ENCODE data around the gene COL16A1. TPM values are rescaled to one million over a fixed set of nuclear protein-coding genes. Genes with fewer than 3 reads are reported as not detected.

The COL16A1 gene
- polyA plus RNA-seq, 1 of the 3 experiments (the other 2 are of a cell fraction): 10.4 TPM

DNA sequence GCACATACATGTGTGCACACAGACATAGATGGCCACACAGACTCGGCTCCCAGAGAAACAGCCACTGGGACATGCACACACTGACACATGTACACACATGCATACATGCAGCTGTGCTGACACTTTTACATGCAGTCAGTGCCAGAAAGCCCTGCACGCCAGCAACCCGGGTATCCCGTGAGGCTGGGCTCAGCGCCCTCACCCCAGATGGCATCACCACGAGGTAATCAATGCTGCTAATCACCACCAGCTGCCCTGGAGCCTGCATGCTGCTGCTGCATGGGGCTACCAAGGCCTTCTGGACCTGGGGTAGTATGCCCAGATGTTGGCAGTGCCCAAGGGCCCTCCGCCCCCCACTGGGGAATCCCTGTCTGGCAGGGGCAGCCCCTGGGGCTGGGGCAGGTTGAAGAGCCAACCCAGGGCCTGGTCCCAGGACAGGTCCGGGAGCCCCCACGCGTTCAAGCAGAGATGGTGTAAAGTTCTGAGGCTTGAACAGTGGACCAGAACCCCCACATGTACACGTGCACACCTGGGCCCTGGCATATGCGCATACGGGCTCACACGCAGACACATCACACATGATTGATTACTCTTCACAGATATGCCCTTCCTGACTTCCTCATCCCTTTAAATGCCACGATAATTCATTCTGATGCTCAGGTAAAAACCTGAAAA is 2.7 kb upstream of the COL16A1 start:
- Histone ChIP-seq H3K9me3 (no peaks in the 10 kb centered on the region), H4K20me1 (ENCODE audit: insufficient read depth) (no peaks in the 10 kb centered on the region), H3K79me2 (ENCODE audit: insufficient read depth) (no peaks in the 10 kb centered on the region), H3K4me3 (ENCODE audit: low read depth in 2 of 2, low read length in 1 of 2) (no peak overlapping the region), H3K4me1 (ENCODE audit: control insufficient read depth in 1 of 2, insufficient read depth in 2 of 2, low read depth in 1 of 2, low read length in 1 of 2) (peaks cover 15 to 50% of the 10 kb centered on the region in 2 experiments), H3K27ac (ENCODE audit: low read depth in 2 of 2, low read length in 1 of 2) (no peak overlapping the region), H3K27me3 (ENCODE audit: insufficient read depth) (no peaks in the 10 kb centered on the region), H3K36me3 (replicated peaks in 1 of 2; ENCODE audit: control insufficient read depth in 1 of 2, insufficient read depth in 2 of 2, low read length in 1 of 2) (no peaks in the 10 kb centered on the region), H3K4me2 (no peak overlapping the region), H3K9me2 (no peaks in the 10 kb centered on the region), H3F3A (replicated peaks; ENCODE audit: insufficient read depth) (peaks cover 25% of the 10 kb centered on the region), H3K9ac (no peak overlapping the region), H2AFZ (ENCODE audit: low read depth) (no peak overlapping the region)
- ChIA-PET POLR2A (no interaction called here), CTCF (interaction anchor here (1.2 to 2.2 kb wide), 2 partner anchors 9 to 43 kb away, joined by 4 to 11 read pairs; no protein-coding TSS in a partner anchor)
- TF ChIP-seq TEAD4 (IDR thresholded peaks at IDR 0.05; ENCODE audit: borderline replicate concordance, insufficient read depth) (no peak), RCOR1 (IDR thresholded peaks at IDR 0.05; ENCODE audit: low read length) (peak; percentile 39; the same call in 1 of the 2 replicates), MXI1 (IDR thresholded peaks at IDR 0.05; ENCODE audit: low read depth, low read length) (peak; percentile 62; the same call in 1 of the 2 replicates), TAF1 (IDR thresholded peaks at IDR 0.05; ENCODE audit: borderline replicate concordance, low read depth, low read length) (no peak), TCF12 (IDR thresholded peaks at IDR 0.05) (peak; percentile 49), GATA2 (CRISPR knock-in tag; IDR thresholded peaks at IDR 0.05) (peak; percentile 77), EP300 (IDR thresholded peaks at IDR 0.05; ENCODE audit: borderline replicate concordance in 1 of 2, low read depth in 1 of 2, low read length in 1 of 2) (peak in 1 of 2 experiments; percentile 50; a peak in 2 of 4 replicates)
- DNase-seq: peak; percentile 85
- WGBS (ENCODE audit: low lambda C conversion rate): 77% methylated on average over 11 of the region's 15 CpGs

DNA sequence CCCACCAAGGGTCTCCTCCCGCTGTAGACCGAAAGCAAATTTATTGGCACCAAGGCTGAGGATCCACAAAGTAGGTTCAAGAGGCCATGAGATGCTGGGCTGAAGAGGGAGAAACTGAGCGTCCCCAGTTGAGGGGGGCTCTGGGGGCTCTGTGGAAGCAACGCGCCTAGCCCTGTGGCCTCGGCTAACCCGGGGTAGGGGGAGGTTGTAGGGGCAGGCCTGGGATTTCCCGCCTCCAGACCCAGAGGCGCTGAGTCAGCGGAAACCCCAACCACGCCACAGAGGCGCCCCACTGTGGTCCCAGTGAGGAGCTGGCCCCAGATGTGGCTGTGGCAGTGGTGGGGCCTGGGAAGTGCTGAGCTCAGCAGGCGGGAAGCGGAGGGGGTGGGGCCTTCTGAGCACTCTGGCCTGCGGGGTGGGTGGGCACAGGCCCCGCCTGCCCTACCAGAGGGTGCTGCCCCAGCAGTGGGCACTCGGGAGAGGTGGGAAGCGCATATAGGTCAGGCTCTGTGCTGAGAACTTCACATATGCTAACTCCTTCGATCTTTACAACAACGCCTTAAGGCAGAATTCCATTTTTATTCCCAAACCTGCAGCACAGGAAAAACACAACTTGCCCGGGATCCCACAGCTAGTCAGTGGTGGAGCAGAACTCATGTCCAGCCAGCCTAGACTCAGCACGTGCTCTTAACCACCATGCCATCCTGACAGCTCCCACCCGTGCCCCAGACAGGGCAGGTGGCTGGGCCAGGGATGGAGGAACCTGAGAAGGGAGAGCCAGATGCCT is 1.5 kb upstream of the COL16A1 start:
- Histone ChIP-seq H3K9ac (no peak overlapping the region), H3K4me1 (ENCODE audit: control insufficient read depth in 1 of 2, insufficient read depth in 2 of 2, low read depth in 1 of 2, low read length in 1 of 2) (peaks cover 27 to 62% of the 10 kb centered on the region in 2 experiments), H3K27ac (ENCODE audit: low read depth in 2 of 2, low read length in 1 of 2) (no peak overlapping the region), H3K79me2 (ENCODE audit: insufficient read depth) (no peaks in the 10 kb centered on the region), H3K9me3 (no peaks in the 10 kb centered on the region), H3K36me3 (replicated peaks in 1 of 2; ENCODE audit: control insufficient read depth in 1 of 2, insufficient read depth in 2 of 2, low read length in 1 of 2) (no peaks in the 10 kb centered on the region), H3K27me3 (ENCODE audit: insufficient read depth) (no peaks in the 10 kb centered on the region), H3K9me2 (no peaks in the 10 kb centered on the region), H3F3A (replicated peaks; ENCODE audit: insufficient read depth) (peaks cover 32% of the 10 kb centered on the region), H3K4me3 (ENCODE audit: low read depth in 2 of 2, low read length in 1 of 2) (no peak overlapping the region), H4K20me1 (ENCODE audit: insufficient read depth) (no peaks in the 10 kb centered on the region), H3K4me2 (no peak overlapping the region), H2AFZ (ENCODE audit: low read depth) (no peak overlapping the region)
- WGBS (ENCODE audit: low lambda C conversion rate): 99% methylated on average over 12 of the region's 23 CpGs
- peak; percentile 62 for DNase-seq
- ChIA-PET CTCF (interaction anchor here (0.7 to 10.2 kb wide), 10 partner anchors 9 to 259 kb away, joined by 3 to 116 read pairs (median 3); no protein-coding TSS in a partner anchor), POLR2A (no interaction called here)
- TF ChIP-seq SIN3A (IDR thresholded peaks at IDR 0.05; ENCODE audit: borderline replicate concordance, low read depth, low read length) (no peak), RAD21 (IDR thresholded peaks at IDR 0.05; ENCODE audit: low read length) (peak; percentile 15; the same call in 1 of the 2 replicates)

All from SK-N-SH (cell line).